Dedifferentiated amniotic fluid mesenchymal stem cell (primary cell): ENCODE measurements around the gene PEDS1.
"Not testable (repeated sequence)": the region's sequence is repeated elsewhere in the genome, so short reads cannot be mapped to it uniquely, and the experiment has no call there.

Experiments used
- DNase-seq: peaks from one replicate; pipeline ENCODE4 v3.0.0-alpha.2; 2016; ENCODE audit errors: extremely low spot score

PEDS1 gene

DNA sequence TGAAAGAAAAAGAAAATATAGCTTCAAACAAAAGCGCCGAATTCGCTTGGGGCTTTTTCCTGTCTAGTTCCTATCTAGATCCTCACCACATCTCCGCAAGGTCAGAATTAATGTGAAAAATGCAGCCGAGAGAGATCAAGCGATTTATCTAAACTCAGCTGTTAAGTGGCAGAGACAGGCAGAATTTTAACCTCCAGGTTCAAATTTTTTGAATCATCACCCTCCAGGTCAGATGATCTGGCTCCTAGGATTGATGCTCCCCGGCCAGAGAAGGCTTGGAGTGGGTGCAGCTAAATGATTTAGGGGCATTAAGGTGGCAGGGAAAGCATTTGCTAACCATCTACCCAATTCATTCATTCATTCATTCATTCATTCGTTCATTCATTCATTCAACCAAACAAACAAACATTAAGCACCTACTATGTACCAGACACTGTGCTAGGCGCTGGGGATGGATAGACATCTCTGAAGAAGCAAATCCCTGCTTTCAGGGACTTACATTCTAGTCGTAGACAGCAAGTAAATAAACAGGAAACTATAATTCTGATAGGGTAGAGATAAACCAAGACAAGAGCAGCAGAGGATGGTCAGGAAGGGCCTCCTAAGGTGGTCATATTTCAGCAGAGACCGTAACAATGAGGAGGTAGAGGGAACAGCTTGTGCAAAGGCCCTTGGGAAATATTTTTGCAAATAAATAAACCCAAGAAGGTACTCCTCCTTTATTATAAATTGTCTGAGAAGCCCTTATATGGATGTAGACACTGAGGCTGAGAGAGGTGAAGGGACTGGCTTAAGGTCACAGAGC lies 39.9 kb downstream of the PEDS1 start:
- DNase-seq = no peak

GRCh38 chr20:50112512-50113419 lies 40.8 kb downstream of the PEDS1 start, which contains the start of gene UBE2V1:
Gene UBE2V1 (minus strand): TSS chr20:50113150. CDS start chr20:50113128, 22 bp downstream.
- DNase-seq = peak; percentile 74

DNA sequence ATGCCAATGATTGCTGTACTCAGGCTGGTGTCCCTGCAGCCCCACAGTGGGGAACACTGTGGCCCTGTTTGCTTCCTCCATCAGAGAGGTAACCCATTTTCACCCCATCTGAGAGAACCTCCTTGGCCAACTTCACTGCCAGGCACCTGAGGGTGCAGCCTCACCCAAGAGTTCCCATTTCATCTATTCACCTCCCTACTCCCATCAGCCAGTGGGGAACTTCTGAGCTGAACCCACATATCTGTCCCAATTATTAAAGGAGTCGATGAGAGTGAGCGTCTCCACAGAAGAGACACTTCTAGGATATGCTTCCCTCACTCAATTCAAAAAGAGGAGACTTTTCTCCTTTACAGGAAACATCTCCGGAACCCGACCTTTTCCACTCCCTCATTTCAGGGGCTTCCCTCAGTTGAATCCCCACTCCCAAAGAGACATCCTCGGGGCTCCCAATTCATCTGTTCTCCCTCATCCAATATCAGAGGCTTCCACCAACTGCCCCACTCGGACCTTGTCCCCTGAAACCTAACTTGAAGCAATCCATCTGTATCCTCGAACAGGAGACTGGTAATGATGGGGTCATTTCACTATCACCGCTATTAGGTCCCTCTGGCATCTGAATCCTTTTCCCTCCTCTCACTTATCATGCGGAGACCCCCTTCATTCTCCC lies 41.6 kb downstream of the PEDS1 start:
- DNase-seq = no peak

GRCh38 chr20:50111120-50111828 lies 42.2 kb downstream of the PEDS1 start:
- peak; percentile 62 for DNase-seq

- DNase-seq = no peak
These were observed 43.1 kb downstream of the PEDS1 start for GRCh38 chr20:50110141-50111047.

- no peak for DNase-seq
These were observed 44.8 kb downstream of the PEDS1 start for GRCh38 chr20:50108556-50109235.

DNA sequence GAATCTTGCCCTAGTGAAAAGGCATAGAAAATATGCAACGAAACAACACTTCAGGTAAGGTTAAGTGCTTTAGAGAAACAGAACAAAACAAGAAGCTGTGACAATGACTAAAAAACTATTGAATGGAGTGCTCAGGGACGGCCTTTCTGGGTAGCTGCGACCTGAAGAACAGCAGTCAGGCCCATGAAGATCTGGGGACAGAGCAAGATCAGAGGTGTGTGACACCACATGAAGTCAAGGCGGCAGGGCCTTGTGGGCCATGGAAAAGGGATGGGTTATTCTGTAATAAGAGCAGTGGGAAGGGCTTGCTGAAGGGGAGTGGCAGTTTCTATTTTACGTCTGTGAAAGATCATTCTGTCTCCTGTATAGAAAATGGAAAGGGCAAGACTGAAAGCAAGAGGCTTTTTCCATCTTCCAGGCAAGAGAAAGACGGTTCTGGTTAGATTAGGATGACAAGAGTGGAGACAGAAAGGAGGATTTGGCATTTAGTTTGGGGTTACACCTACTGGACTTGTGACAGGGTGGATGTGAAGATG lies 45.7 kb downstream of the PEDS1 start:
- no peak for DNase-seq

DNA sequence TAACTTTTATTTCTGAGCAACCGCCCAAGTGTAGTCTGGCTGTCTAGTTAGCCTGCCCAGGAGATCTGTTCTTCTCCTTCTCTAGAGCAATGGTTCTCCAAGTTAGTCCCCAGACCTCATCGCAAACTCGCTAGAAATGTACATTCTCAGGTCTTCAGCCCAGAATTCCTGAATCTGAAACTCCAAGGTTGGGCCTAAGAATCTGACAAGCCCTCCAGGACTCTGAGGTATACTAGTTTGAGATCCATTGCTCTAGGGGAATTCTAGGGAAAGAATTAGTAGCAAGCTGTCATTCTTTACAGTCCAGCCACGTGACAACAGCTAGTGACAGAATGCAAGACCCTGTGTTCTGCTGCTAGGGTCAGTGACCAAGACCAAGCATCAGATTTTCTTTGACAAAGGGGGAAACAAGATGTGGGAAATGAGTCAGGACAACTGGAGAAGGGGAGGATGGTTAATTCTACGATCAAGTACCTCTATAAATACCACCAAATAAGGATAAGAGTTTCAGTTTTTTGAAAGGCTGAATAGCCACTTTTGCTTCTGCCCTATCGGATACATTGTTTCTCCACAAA lies 46.4 kb downstream of the PEDS1 start:
- DNase-seq = no peak

GRCh38 chr20:50106669-50107068 lies 46.9 kb downstream of the PEDS1 start:
- DNase-seq = not testable (repeated sequence)
